ENCODE measurements around the gene CFAP46.
"Not testable (repeated sequence)": the region's sequence is repeated elsewhere in the genome, so short reads cannot be mapped to it uniquely, and the experiment has no call there.

Gene CFAP46

GRCh38 chr10:132939957-132940790 lies 2.2 kb downstream of the CFAP46 start:
- H3K27me3 ChIP-seq (ENCODE audit: low read depth): no peaks in the 10 kb centered on the region
- peak; percentile 45 to 82 for DNase-seq (ENCODE audit: low spot score in 2 of 2)
- in situ Hi-C loops (cut with MboI; ENCODE audit: low sequenced_read_pairs): loop anchor here (10.0 kb wide), 1 partner anchor 185 kb away; no protein-coding TSS in a partner anchor

GRCh38 chr10:132939378-132939955 lies 2.9 kb downstream of the CFAP46 start:
- Histone ChIP-seq H3K36me3 (replicated peaks) (no peaks in the 10 kb centered on the region), H3K4me3 (no peak overlapping the region), H3K27me3 (ENCODE audit: low read depth) (no peaks in the 10 kb centered on the region), H3K4me1 (no peaks in the 10 kb centered on the region), H3K9me3 (no peaks in the 10 kb centered on the region)
- in situ Hi-C loops (cut with MboI; ENCODE audit: low sequenced_read_pairs): no loop called here
- no peak for DNase-seq (ENCODE audit: low spot score in 2 of 2)

More at GRCh38 chr10:132939957-132940790, 2.2 kb downstream of the CFAP46 start:
- no peaks in the 10 kb centered on the region for H3K36me3 ChIP-seq (replicated peaks)
- H3K4me1 ChIP-seq: no peaks in the 10 kb centered on the region
- H3K9me3 ChIP-seq: no peaks in the 10 kb centered on the region
- H3K4me3 ChIP-seq: no peak overlapping the region

- Histone ChIP-seq H3K4me3 (no peak overlapping the region), H3K36me3 (replicated peaks) (no peaks in the 10 kb centered on the region), H3K9me3 (no peaks in the 10 kb centered on the region), H3K4me1 (no peaks in the 10 kb centered on the region), H3K27me3 (ENCODE audit: low read depth) (no peaks in the 10 kb centered on the region)
- DNase-seq (ENCODE audit: low spot score in 2 of 2): peak; percentile 28 to 63
- in situ Hi-C loops (cut with MboI; ENCODE audit: low sequenced_read_pairs): no loop called here
These were observed 3.7 kb downstream of the CFAP46 start for GRCh38 chr10:132938472-132939339.

- H3K36me3 ChIP-seq (replicated peaks): no peaks in the 10 kb centered on the region
- no peak overlapping the region for H3K4me3 ChIP-seq
- DNase-seq (ENCODE audit: low spot score in 2 of 2): no peak
- H3K4me1 ChIP-seq: no peaks in the 10 kb centered on the region
- no peaks in the 10 kb centered on the region for H3K27me3 ChIP-seq (ENCODE audit: low read depth)
- H3K9me3 ChIP-seq: no peaks in the 10 kb centered on the region
- in situ Hi-C loops (cut with MboI; ENCODE audit: low sequenced_read_pairs): no loop called here
These were observed 4.5 kb downstream of the CFAP46 start for GRCh38 chr10:132937861-132938260.

- no peaks in the 10 kb centered on the region for H3K36me3 ChIP-seq (replicated peaks)
- no peak overlapping the region for H3K4me3 ChIP-seq
- H3K27me3 ChIP-seq (ENCODE audit: low read depth): no peaks in the 10 kb centered on the region
- DNase-seq (ENCODE audit: low spot score in 2 of 2): no peak
- no peaks in the 10 kb centered on the region for H3K4me1 ChIP-seq
- H3K9me3 ChIP-seq: no peaks in the 10 kb centered on the region
- in situ Hi-C loops (cut with MboI; ENCODE audit: low sequenced_read_pairs): no loop called here
These were observed 7.4 kb downstream of the CFAP46 start for GRCh38 chr10:132934953-132935352.

GRCh38 chr10:132933308-132934042 lies 8.9 kb downstream of the CFAP46 start:
- no peaks in the 10 kb centered on the region for H3K36me3 ChIP-seq (replicated peaks)
- in situ Hi-C loops (cut with MboI; ENCODE audit: low sequenced_read_pairs): no loop called here
- H3K4me3 ChIP-seq: no peak overlapping the region

GRCh38 chr10:132932461-132933307 lies 9.7 kb downstream of the CFAP46 start:
- H3K36me3 ChIP-seq (replicated peaks): no peaks in the 10 kb centered on the region
- DNase-seq (ENCODE audit: low spot score in 2 of 2): no peak
- no peaks in the 10 kb centered on the region for H3K4me1 ChIP-seq
- H3K27me3 ChIP-seq (ENCODE audit: low read depth): no peaks in the 10 kb centered on the region
- H3K4me3 ChIP-seq: no peak overlapping the region
- H3K9me3 ChIP-seq: no peaks in the 10 kb centered on the region
- in situ Hi-C loops (cut with MboI; ENCODE audit: low sequenced_read_pairs): no loop called here

More at GRCh38 chr10:132933308-132934042, 8.9 kb downstream of the CFAP46 start:
- Histone ChIP-seq H3K4me1 (no peaks in the 10 kb centered on the region), H3K27me3 (ENCODE audit: low read depth) (no peaks in the 10 kb centered on the region), H3K9me3 (no peaks in the 10 kb centered on the region)
- no peak for DNase-seq (ENCODE audit: low spot score in 2 of 2)

- in situ Hi-C loops (cut with MboI; ENCODE audit: low sequenced_read_pairs); DNase-seq (ENCODE audit: low spot score in 2 of 2); H3K4me1 ChIP-seq; H3K27me3 ChIP-seq (ENCODE audit: low read depth); H3K4me3 ChIP-seq; H3K36me3 ChIP-seq (replicated peaks); H3K9me3 ChIP-seq: not testable (repeated sequence)
These were observed 10.8 kb downstream of the CFAP46 start for GRCh38 chr10:132931258-132932250.

GRCh38 chr10:132930701-132931100 lies 11.7 kb downstream of the CFAP46 start:
- H3K4me3 ChIP-seq; H3K27me3 ChIP-seq (ENCODE audit: low read depth); DNase-seq (ENCODE audit: low spot score in 2 of 2); H3K9me3 ChIP-seq; in situ Hi-C loops (cut with MboI; ENCODE audit: low sequenced_read_pairs); H3K4me1 ChIP-seq; H3K36me3 ChIP-seq (replicated peaks): not testable (repeated sequence)

- no peaks in the 10 kb centered on the region for H3K36me3 ChIP-seq (replicated peaks)
- H3K27me3 ChIP-seq (ENCODE audit: low read depth): no peaks in the 10 kb centered on the region
- H3K4me3 ChIP-seq: no peak overlapping the region
- in situ Hi-C loops (cut with MboI; ENCODE audit: low sequenced_read_pairs): no loop called here
- DNase-seq (ENCODE audit: low spot score in 2 of 2): no peak
- H3K4me1 ChIP-seq: no peaks in the 10 kb centered on the region
- H3K9me3 ChIP-seq: no peaks in the 10 kb centered on the region
These were observed 12.3 kb downstream of the CFAP46 start for GRCh38 chr10:132929953-132930548.

- no peaks in the 10 kb centered on the region for H3K27me3 ChIP-seq (ENCODE audit: low read depth)
- in situ Hi-C loops (cut with MboI; ENCODE audit: low sequenced_read_pairs): no loop called here
These were observed 12.9 kb downstream of the CFAP46 start for GRCh38 chr10:132929480-132929879.

More at GRCh38 chr10:132929480-132929879, 12.9 kb downstream of the CFAP46 start:
- H3K4me3 ChIP-seq: no peak overlapping the region
- no peaks in the 10 kb centered on the region for H3K36me3 ChIP-seq (replicated peaks)
- H3K4me1 ChIP-seq: no peaks in the 10 kb centered on the region
- no peak for DNase-seq (ENCODE audit: low spot score in 2 of 2)
- no peaks in the 10 kb centered on the region for H3K9me3 ChIP-seq
